GM19372 (cell line): ENCODE measurements around the gene SIAH3.
A peak's percentile ranks its signal among the peaks of the same experiment; 100 is the strongest.

Source experiments
- ATAC-seq: cut with Tn5 transposase; IDR thresholded peaks from one replicate; pipeline ENCODE4 v1.9.1; 2021; ENCODE audit warnings: mild to moderate bottlenecking, low read depth, moderate library complexity; ENCODE audit not compliant: unreplicated experiment

Gene SIAH3

DNA sequence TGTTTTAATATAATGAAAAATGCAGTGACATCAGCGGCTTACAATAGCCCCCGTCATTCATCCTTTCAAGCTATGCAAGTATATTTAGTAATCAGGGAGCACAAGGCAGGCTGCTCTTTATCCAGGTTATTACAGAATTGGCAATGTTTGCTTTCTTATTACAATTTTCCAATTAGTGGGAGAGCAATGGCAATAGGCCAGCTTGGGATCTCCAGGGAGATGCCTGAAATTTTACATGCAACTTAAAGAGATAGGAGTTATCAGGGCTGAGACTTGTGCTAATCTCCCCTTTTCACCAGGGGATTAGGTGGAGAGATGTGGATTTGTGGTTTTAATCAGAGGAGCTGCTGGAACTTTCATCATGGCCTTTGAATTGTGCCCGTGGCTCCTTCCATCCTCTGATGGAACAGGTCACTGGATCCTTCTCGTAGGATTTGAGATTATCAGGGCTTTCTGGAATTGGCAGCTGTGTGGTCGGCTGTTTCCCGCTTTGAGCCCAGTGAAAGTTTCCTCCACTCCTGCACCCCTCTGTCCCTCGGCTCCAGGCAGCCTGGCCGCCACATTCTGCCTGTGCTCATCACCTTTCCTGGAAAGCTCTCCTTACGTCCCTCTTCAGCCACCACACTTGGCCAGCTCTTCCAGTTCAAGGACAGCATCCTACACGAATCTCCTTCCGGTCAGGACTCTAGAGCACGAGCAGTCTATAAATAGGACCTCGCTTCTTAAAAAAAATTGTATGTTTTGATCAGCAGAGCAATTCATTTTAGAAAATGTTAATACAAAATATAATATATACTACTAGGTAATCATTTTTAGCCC lies 102.4 kb downstream of the SIAH3 start:
- ATAC-seq, result no peak

GRCh38 chr13:45747071-45747470 lies 104.5 kb downstream of the SIAH3 start:
- ATAC-seq, result no peak

GRCh38 chr13:45744979-45745378 lies 106.6 kb downstream of the SIAH3 start:
- ATAC-seq, result no peak

DNA sequence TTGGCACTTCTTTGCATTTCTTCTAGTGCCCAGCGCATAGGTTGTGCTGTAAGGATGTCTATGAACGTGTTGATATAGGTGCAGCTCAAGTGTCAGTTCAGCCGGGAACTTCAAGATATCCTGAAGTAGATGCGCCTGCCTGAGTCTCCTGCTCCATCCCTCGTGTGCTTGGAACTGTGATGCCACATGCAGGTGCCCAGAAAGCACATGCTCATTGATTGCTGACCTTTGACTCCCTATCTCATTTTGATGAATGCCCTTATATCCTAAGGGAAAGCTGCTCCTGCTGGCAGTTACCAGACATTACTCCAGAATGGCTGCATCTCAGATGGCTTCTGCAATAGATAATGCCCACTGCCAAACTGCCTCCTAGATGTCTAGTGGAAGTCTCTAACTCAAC lies 108.6 kb downstream of the SIAH3 start:
- ATAC-seq, result no peak

GRCh38 chr13:45737571-45738017 lies 114.0 kb downstream of the SIAH3 start:
- ATAC-seq, result no peak

DNA sequence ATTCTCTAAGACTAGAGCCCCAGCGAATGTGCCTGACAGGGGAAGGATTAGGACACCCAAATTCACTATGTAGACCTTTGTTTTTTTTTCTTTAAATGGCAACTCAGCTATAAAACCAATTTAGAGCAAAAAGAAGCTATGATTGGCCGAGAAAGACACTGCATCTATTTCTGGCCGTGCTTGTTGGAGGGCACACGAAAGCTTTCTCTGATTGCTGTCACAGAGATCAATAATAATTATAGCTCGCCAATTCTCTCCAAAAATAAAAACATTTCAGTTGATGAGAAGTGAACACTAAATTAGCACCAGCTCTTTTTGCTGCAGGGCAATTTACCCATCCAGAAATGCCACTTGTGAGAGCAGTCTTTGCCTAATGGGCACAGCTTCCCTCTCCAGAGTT lies 118.2 kb downstream of the SIAH3 start:
- ATAC-seq, result no peak

DNA sequence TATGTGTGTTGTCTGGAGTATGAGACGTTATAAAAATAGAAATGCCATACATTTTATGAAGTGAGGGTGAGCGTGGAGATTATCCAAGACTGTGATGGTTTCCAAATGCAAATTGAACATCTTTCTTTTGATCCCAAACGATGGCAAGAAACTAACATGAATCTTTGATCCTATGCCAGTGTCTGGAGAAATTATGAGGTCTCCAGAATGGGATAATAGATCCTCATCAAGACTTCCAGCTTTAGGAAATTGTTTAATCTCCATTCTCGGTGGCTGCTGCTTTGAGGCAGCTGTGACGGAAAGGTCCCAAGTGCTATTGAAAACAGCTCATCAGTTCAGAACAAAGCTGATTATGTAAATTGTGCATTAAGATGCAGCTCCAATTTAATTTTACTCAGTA lies 118.6 kb downstream of the SIAH3 start:
- no peak for ATAC-seq

- ATAC-seq, result no peak
These were observed 120.1 kb downstream of the SIAH3 start for GRCh38 chr13:45731455-45731854.

GRCh38 chr13:45728759-45729158 lies 122.8 kb downstream of the SIAH3 start:
- peak; percentile 56 for ATAC-seq
